HG03196 (cell line): Measurements from ENCODE around the gene TAGLN2.
"Not testable (repeated sequence)": the region's sequence is repeated elsewhere in the genome, so short reads cannot be mapped to it uniquely, and the experiment has no call there.

Experiments
- ATAC-seq: cut with Tn5 transposase; IDR thresholded peaks from one replicate; pipeline ENCODE4 v1.9.1; 2021; ENCODE audit not compliant: unreplicated experiment

TAGLN2 gene

DNA sequence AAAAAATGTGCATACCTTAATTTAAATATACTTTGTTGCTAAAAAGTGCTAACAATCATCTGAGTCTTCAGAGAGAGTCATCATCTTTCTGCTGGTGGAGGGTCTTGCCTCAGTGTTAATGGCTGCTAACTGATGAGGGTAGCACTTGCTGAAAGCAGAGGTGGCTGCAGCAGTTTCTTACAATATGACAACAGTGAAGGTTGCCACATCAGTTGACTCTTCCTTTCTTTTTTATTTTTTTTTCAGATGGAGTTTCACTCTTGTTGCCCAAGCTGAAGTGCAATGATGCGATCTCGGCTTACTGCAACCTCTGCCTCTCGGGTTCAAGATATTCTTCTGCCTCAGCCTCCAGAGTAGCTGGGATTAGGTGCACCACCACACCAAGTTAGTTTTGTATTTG lies 22.8 kb downstream of the TAGLN2 start:
- no peak for ATAC-seq

GRCh38 chr1:159900755-159901360 lies 24.4 kb downstream of the TAGLN2 start:
- no peak for ATAC-seq

GRCh38 chr1:159900086-159900680 lies 25.1 kb downstream of the TAGLN2 start, which contains the start of gene CFAP45:
TSS of gene CFAP45 (minus strand) at chr1:159900165. CDS start at chr1:159900098, 67 bp downstream.
- no peak for ATAC-seq

DNA sequence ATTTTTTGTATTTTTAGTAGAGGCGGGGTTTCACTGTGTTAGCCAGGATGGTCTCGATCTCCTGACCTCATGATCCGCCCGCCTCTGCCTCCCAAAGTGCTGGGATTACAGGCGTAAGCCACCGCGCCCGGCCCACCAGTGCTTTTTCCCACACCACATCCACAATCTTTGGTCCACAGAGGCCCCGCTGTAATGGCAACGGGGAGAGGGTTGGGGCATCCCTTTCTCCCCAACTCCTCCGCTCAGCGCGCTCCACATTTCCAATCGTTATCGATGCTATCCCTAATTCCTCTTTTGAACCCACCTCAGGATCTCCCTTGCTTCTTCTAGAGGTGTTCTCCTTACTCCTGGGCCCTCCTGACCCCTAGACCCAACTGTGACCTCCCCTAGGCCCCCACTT lies 25.7 kb downstream of the TAGLN2 start:
- not testable (repeated sequence) for ATAC-seq

GRCh38 chr1:159898527-159898926 lies 26.8 kb downstream of the TAGLN2 start:
- no peak for ATAC-seq

- no peak for ATAC-seq
Observed at GRCh38 chr1:159897962-159898361, 27.3 kb downstream of the TAGLN2 start.

DNA sequence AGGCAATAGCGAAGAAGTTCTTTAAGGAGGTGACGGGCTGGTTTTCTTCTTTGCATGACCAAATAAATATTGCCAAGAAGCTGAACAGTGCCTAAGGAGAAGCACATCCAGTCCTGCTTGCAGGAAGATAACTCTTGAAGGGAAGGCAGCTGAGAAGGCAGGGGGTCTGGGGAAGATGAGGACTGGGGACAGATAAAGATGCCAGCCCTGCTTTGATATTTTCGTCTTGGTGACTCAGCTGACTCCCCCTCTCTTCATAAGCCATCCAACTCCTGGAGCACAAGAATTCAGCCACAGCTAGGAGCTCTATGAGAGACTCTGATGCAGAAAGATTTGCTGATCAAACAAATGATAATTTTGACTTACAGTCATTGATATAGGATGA lies 28.8 kb downstream of the TAGLN2 start:
- no peak for ATAC-seq

DNA sequence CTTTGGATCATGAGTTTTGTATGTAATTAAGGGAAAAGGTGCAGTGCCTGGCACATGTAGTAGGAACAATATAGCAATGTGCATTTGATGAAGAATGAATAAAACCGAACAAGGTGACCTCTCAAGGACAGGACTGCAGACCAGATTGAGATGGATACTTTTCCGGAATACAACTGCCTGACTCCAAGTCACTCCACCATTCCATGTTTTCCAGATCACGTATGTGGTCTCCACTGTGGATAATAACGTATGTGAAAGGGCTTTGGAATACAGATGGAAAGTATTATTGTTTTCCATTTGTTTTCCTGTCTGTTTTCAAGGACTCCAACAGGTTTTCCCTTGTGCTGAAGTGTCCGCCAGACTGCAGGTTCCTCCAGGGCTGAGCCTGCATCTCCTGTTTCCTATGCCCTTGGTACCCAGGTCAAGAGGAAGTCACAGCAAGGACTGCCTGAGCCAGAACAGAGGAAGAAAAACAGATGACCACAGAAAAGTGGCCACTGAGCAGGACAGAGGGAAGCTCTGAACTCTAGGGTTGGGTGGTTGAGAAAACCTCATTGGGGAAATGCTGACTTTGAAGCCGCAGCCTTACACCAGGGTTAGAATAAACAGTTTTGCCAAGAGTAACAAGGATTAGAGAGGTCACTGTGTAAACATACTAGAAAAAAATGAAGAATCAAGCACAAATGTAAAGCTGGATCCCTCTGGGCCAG lies 29.3 kb downstream of the TAGLN2 start:
- ATAC-seq = no peak

DNA sequence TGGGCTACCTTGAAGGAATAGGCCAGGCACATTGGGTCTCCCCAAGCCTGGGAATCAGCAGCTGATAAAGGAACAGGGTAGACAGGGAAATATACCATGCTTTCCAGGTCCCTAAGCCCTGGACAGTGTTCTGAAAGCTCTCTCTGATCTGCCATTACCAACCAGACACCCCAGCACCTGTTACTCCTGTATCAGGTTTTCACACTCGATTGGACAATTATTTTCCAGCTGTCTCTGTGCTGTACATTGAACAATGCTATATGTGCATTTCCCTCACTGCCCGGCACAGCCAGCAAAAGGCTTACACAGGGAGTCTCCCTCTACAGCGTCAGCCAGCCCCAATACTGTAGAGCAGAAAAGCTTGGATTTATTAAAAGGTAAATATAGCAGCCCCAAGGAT lies 30.0 kb downstream of the TAGLN2 start:
- ATAC-seq = no peak

- ATAC-seq = no peak
Observed at GRCh38 chr1:159892944-159893343, 32.4 kb downstream of the TAGLN2 start.

- ATAC-seq = peak; percentile 71
Observed at GRCh38 chr1:159891275-159892157, 33.8 kb downstream of the TAGLN2 start.

GRCh38 chr1:159890390-159890789 lies 34.9 kb downstream of the TAGLN2 start:
- no peak for ATAC-seq

GRCh38 chr1:159889821-159890252 lies 35.5 kb downstream of the TAGLN2 start:
- peak; percentile 93 for ATAC-seq

GRCh38 chr1:159889202-159889601 lies 36.1 kb downstream of the TAGLN2 start:
- no peak for ATAC-seq

DNA sequence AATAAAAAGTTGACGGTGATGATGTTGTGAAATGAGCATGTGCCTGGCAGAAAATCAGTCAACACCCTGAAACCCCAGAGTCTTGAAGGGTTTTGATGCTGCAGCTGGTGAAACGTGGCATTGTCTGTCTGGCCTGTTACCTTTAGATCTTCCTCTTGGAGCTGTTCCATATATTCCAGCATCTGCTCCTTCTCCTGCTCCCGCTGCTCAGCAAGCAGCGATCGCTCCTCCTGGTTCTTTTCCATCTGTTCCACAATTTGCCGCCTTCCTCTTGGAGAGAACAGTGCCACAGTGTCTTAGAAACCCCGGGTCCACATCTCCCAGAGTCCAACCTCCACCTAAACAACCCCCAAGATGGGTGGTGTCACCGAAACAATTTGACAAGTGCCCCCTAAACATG lies 41.0 kb downstream of the TAGLN2 start:
- ATAC-seq = no peak

DNA sequence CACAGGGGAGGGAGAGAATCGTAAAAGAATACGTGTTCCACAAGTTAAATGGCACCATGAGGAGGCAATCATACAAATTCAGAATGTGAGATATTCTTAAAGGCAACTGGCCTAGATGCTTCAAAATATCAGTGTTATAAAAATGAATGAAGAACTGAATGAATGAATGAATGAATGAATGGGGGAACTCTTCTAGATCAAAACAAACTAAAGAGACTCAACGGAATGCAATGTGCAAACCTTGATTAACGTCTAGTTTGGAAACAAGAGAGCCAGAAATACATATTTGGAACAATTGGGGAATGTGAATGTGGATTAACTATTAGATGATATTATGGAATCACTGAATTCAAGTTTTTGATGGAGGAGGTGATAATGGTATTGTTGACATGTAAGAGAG lies 42.2 kb downstream of the TAGLN2 start:
- ATAC-seq = no peak

DNA sequence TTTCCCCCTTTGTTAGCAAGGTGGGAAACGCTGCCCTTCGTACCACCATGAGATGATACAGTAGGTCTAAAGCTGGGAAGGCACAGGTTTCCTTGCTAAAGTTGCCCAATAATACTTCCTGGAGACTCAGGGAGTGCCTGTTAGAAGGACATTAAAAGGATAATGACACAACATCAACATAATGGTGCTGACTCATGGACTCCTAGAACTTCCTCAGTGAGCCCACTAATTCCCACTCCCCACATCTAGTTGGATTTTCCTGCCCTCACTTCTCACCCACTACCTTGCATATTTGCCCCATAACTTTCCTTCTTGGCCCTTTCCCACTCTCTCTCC lies 42.8 kb downstream of the TAGLN2 start:
- no peak for ATAC-seq

DNA sequence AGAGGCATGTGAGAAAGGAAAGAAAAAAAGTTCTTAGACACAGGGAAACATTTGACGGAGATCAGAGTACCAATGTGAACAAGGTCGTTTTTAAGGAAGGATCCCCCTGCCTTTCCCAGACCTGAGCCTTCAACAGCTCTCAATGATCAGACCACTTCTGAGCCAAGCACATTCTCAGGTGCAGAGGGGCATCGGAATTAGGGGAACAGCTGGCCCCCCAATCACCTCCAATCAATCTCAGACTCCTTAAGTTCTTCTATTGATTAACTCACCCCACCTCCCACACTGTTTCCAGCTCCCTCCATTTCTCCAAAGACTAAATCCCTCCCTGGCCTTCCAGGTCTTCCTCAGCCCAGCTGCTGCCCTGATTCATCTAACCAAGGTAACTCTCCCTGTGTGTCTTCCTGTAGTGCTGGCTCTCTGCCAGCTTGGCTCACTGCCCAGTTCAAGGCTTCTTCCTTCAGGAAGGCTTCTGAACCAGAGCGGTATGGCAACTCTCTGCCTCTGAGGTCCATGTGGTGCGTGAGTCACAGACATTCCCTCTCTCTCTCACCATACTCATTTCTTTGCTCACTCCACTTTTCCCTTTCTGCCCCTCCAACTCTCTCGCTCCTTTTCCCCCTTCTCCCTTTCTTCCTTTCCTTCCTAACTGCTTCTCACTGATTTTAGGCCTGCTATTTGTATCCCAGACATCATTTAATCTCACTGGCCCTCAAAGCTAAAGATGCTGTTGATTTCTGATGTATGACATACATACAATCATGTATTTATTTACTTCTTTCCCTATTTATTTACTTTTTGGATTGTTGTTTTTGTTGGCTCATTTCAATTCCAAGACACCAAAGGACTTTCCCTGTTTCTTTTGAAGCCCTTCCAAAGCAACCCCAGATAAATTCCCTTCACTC lies 43.4 kb downstream of the TAGLN2 start:
- ATAC-seq = no peak

- ATAC-seq = no peak
Observed at GRCh38 chr1:159880430-159880829, 44.9 kb downstream of the TAGLN2 start.

GRCh38 chr1:159879977-159880376 lies 45.3 kb downstream of the TAGLN2 start:
- no peak for ATAC-seq
